Measurements from ENCODE around the gene CCNL1. TPM values are rescaled to one million over a fixed set of nuclear protein-coding genes. Genes with fewer than 3 reads are reported as not detected.
A peak's percentile ranks its signal among the peaks of the same experiment; 100 is the strongest.

The CCNL1 gene
- total RNA-seq, 1 donor from 2014 or later: 133 TPM

GRCh38 chr3:157127831-157128767, 31.8 kb downstream of the CCNL1 start:
- DNase-seq (peak; percentile 77), ATAC-seq (peak; percentile 54 to 74)
- no peaks in the 10 kb centered on the region for H3K27me3 ChIP-seq (ENCODE audit: low read depth)
- H3K4me3 ChIP-seq: no peak overlapping the region
- TF ChIP-seq CTCF (IDR thresholded peaks at IDR 0.05): no peak
- no peaks in the 10 kb centered on the region for H3K9me3 ChIP-seq
- H3K4me1 ChIP-seq: peaks cover 43% of the 10 kb centered on the region
- no peaks in the 10 kb centered on the region for H3K36me3 ChIP-seq
- intact Hi-C loops (cut with DNase I): no loop called here
- H3K27ac ChIP-seq: peak overlapping the region; percentile 57

- no peaks in the 10 kb centered on the region for H3K9me3 ChIP-seq
- intact Hi-C loops (cut with DNase I): no loop called here
- no peak overlapping the region for H3K4me3 ChIP-seq
- TF ChIP-seq CTCF (IDR thresholded peaks at IDR 0.05): no peak
- no peak for ATAC-seq
- DNase-seq: no peak
- H3K4me1 ChIP-seq: peaks cover 37% of the 10 kb centered on the region
- no peaks in the 10 kb centered on the region for H3K27me3 ChIP-seq (ENCODE audit: low read depth)
- H3K36me3 ChIP-seq: no peaks in the 10 kb centered on the region
- H3K27ac ChIP-seq: no peak overlapping the region
Measured at GRCh38 chr3:157127268-157127667, 32.7 kb downstream of the CCNL1 start.

- peaks cover 44% of the 10 kb centered on the region for H3K4me1 ChIP-seq
- no peak overlapping the region for H3K27ac ChIP-seq
- no peaks in the 10 kb centered on the region for H3K9me3 ChIP-seq
- DNase-seq (no peak), ATAC-seq (no peak)
- no peak overlapping the region for H3K4me3 ChIP-seq
- no peak for TF ChIP-seq CTCF (IDR thresholded peaks at IDR 0.05)
- no peaks in the 10 kb centered on the region for H3K36me3 ChIP-seq
- H3K27me3 ChIP-seq (ENCODE audit: low read depth): no peaks in the 10 kb centered on the region
- intact Hi-C loops (cut with DNase I): no loop called here
Measured at GRCh38 chr3:157126365-157126764, 33.6 kb downstream of the CCNL1 start.

GRCh38 chr3:157125101-157125500, 34.8 kb downstream of the CCNL1 start:
- intact Hi-C loops (cut with DNase I): no loop called here
- no peaks in the 10 kb centered on the region for H3K27me3 ChIP-seq (ENCODE audit: low read depth)
- TF ChIP-seq CTCF (IDR thresholded peaks at IDR 0.05): no peak
- no peak for DNase-seq
- H3K9me3 ChIP-seq: no peaks in the 10 kb centered on the region
- no peaks in the 10 kb centered on the region for H3K36me3 ChIP-seq
- H3K27ac ChIP-seq: no peak overlapping the region
- H3K4me1 ChIP-seq: peaks cover 36% of the 10 kb centered on the region
- H3K4me3 ChIP-seq: no peak overlapping the region
- no peak for ATAC-seq

- ATAC-seq (no peak), DNase-seq (no peak)
- Histone ChIP-seq H3K4me1 (peaks cover 31% of the 10 kb centered on the region), H3K27ac (no peak overlapping the region), H3K4me3 (no peak overlapping the region), H3K27me3 (ENCODE audit: low read depth) (no peaks in the 10 kb centered on the region), H3K36me3 (no peaks in the 10 kb centered on the region), H3K9me3 (no peaks in the 10 kb centered on the region)
- intact Hi-C loops (cut with DNase I): no loop called here
- TF ChIP-seq CTCF (IDR thresholded peaks at IDR 0.05): no peak
Measured at GRCh38 chr3:157123621-157124020, 36.3 kb downstream of the CCNL1 start.

Data from lower lobe of right lung (tissue), 2 donors.